Glomerular visceral epithelial cell (primary cell): ENCODE results near the gene ARID1B.
A peak's percentile ranks its signal among the peaks of the same experiment; 100 is the strongest.

Experiments
- DNase-seq: peaks from one replicate; pipeline ENCODE4 v3.0.0-alpha.2; 2016; ENCODE audit errors: extremely low spot score

Gene ARID1B

DNA sequence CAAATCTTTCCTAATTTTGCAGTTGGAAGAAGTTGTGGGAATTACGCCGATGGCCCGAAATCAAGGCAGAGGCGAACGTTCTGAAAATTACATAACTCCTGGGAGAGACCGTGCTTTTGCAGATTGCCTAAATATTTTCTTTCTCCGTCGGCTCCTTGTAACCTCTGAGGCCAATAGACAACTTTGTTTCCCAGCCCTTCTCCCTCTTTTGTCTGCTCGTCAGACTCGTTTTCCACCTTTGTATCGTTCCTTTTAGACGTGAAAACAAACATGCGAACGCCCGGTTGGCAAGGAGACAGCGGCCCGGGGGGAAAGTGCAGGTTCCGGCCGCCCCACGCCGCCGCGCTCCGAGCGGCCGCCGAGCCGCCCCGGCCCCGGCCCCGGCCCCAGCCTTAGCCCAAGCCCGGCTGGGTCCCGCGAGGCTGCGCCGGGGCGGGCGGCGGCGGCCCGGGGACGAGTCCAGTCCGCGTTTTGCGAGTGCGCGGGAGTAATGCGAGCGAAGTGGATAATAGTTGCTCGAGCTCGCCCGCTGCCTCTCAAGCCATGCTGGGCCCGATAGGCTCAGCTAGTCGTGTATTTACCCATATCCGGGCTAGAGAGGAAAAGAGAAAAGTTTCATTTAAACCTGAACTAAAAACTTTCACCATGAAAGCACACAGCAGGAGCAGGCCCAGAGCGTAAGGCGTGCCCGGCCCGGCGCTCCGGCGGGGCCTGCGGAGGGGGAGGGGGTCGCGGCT lies at the start of gene ARID1B:
Gene ARID1B (plus strand): TSS at position 539 of the 737 bp plus-strand sequence. CDS start 303 bp downstream, outside the sequence.
- DNase-seq, result peak; percentile 83

DNA sequence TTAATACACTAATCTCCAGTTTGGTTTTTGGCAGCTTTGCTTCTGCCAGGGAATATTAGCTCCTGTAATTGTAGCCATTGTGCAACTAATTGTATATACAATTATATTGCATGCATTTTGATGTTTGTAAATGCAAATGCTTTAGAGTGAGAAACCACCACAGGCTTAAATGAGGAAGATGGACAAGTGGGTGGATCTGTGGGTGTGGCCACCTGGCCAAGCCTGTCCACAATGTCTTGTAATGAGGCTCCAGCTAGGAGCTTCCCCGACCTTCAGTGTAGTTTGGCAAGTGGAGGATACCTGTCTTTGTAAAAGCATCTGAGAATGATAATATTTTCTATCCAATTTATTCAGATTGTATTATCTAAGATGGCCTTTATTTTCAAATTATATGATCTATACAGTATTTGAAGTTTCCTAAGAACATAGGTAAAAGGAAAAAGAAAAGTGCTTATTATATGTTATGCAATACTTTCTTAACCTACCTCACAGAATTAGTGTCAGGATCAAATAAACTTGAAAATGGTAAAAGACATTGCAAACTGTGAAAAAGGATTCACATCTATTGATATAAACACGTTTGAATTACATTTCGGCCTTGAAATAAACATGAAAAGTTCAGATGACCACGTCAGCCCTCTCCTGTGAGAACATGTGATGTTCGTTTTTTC lies 49.3 kb upstream of the ARID1B start:
- no peak for DNase-seq

DNA sequence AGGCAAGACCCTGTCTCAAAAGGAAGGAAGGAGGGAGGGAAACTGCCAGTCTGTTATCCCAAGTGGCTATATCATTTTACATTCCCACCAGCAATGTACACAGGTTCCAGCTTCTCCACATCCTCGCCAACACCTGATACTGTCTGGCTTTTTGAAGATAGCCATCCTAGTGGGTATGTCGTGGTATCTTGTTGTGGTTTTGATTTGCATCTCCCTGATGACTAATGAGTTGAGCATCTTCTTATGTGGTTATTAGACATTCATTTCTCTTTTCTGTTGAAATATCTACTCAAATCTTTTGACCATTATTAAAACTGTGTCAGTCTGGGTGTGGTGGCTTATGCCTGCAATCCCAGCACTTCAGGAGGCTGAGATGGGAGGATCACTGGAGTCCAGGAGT lies 47.9 kb upstream of the ARID1B start:
- DNase-seq, result peak; percentile 78

DNA sequence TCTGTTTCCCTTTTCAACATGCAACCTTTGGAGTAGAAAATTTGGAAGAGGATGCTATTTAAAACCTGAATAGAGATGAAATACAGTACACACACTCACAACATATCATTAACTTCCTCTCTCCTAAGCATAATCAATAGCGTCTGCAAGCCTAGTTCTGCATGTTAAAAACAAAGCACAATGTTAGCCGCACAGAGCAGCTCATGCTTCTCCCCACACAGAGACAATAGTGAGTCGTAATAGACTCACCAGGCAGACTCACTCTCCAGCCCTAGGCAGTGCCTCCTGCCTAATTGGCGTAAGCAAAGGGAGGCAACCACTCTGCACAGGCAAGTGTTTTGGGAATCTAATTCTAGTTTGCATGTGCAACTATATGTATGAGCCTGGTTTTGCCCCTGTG lies 45.8 kb upstream of the ARID1B start:
- peak; percentile 42 for DNase-seq

DNA sequence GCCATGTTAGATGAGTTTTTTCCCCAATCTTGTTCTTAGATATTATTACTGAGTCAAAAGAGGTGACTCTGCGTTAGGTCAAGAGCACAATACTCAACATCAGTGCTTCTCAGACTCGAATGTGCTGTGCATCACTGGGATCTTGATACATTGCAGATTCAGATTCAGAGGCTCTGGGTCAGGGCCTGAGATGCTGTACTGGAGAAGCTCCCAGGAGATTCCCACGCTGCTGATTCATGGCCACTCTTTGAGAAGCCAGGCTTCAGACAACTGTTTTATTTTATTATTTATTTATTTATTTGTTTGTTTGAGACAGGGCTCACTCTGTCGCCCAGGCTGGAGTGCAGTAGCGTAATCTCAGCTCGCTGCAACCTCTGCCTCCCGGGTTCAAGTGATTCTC lies 41.4 kb upstream of the ARID1B start:
- DNase-seq, result no peak

DNA sequence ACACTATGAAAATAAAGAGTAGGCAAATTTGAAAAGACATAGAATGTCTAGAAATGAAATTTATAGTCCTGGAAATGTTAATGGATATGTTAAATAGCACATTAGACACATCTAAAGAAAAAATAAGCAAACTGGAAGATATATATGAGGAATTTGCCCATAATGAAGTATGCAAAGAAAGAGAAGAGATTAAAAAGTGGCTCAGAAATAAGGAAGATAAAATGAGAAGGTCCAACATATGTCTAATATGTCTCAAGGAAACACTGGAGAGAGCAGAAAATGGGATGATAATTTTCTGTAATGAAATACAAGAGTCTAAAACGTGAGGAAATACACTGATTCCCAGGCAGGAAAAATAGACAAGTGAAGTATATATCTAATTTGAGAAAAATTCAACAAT lies 36.6 kb upstream of the ARID1B start:
- DNase-seq, result no peak

DNA sequence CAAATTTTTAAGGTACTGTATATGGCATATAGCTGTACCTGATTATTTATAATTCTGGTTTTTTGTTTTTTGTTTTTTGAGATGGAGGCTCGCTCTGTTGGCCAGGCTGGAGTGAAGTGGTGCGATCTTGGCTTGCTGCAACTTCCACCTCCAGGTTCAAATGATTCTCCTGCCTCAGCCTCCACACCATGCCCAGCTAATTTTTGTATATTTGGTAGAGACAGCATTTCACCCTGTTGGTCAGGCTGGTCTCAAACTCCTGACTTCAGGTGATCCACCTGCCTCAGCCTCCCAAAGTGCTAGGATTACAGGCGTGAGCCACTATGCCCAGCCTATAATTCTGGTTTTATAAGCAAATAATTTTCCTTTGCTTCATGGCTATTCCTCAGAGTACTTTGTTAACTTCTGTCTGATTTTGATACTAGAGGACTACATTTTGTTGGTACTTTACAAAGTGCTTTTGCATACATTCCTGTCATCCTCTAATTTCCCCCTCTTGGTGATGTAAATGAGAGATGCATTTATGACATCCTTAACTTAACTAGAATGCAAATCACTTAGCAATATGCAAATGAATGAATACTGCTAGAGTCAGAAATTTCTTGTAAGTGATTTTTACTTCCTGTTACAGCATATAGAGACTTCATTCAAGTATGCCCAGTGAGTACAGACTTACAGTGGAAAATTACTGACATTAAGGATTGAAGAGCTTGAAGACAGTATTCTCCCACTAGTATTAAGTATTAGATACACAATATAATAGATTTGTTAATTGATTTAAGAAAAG lies 35.7 kb upstream of the ARID1B start:
- DNase-seq, result no peak

DNA sequence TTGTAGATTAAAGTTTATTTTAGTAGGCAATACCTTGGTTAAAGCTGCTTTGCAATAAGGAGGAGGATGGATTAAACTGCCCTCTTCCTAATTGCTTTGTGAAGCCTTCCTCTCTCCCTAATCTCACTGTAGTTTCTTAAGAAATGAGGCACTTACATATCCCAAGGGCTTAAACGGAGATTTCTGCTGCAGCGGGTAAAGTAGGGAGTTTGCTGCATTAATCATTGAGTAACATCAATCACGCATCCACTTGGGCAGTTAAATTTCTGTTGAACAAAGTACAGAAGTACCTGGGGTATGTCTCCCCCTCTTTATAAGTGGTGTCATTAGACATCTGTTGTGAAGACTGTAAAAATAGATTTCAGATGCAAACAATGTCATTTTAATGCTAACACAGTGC lies 29.5 kb upstream of the ARID1B start:
- no peak for DNase-seq

DNA sequence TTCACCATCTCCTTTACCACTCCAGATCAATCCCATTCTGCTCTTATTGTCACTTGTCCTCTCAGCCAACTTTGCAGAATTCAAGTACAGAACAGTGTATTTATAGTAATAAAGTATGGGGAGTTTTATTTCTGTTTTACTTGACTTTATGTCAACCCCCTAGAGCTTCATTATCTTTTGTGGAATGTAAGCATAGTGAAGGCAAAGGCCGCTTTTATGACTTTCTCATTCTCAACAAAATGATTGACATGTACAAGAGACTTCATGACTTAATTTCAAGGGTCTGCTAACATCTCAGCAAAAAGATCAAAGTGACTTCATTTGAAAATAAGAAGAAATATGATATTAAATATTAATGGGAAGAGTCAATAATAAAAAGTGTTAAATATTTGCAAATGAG lies 28.7 kb upstream of the ARID1B start:
- DNase-seq, result no peak

DNA sequence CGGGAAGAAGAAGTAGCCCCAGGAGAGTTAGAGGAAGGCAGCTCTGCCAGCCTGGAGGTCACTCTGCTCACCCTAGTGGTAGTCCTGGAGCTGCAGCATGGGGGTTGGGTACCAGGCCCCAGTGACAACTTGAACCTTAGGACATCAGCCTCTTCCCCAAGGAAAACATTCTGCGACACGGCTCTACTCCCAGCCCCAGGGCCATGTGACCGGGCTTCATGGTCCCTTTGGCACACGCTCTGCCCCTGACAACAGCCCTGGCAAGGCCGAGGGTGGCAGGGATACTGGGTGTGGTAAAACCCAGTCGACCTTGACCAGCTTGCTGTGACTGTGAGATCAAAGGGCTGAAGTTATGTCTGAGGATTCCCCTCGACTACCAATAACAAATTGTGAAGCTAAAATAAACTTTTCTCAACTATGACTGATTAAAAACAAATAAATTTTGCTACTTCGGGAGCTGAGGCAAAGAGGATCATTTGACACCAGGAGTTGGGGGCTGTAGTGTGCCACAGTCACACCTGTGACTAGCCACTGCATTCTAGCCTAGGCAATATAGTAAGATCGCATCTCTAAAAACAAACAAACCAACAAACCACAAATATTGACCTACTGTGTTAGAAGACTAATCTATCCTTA lies 24.4 kb upstream of the ARID1B start:
- peak; percentile 47 for DNase-seq

DNA sequence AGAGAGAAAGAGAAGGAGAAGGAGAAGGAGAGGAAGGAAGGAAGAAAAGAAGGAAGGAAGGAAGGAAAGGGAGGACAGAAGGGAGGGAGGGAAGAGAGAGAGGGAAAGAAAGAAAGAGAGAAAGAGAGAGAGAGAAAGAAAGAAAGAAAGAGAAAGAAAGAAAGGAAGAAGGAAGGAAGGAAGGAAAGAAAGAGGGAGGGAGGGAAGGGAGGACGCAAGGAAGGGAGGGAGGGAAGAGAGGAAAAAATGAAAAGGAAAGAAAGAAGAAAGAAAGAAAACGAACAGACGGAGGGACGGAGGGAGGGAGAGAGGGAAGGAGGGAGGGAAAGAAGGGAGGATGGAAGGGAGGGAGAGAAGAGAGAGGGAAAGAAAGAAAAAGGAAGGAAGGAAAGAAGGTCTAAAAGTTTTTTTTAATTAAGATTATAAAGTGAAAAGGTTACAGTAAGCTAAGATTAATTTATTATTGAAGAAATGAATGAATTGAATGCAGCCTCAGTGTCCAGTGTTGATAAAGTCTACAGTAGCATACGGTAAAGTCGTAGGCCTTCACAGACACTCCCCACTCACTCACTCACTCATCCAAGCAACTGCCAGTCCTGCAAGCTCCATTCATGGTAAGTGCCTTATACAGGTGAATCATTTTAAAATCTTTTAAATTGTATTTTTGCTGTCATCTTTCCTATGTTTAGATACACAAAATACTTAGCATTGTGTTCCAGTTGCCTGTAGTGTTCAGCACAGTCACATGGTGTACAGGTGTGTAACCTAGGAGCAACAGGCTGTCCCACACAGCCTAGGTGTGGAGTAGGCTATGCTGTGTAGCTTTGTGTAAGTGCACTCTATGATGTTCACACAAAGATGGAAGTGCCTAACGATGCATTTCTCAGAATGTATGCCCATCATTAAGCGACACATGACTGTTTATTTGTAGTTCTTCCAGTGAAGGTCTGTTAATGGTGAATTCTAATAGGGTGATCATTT lies 20.3 kb upstream of the ARID1B start:
- DNase-seq, result no peak

DNA sequence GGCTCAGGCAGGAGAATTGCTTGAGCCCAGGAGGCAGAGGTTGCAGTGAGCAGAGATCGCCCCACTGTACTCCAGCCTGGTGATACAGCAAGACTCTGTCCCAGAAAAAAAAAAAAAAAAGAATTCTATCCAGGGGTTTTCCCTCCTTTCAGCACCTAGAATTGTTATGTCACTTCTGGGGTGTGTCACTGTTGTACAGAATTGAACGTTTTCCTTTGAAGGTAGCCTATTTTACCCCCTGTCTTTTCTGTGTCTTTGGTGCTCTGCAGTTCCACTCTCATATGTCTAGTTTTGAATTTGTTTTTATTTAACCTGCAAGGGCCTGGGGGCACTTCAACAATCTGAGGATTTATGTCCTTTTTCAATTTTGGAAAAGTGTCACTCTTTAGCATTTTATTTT lies 19.3 kb upstream of the ARID1B start:
- no peak for DNase-seq

DNA sequence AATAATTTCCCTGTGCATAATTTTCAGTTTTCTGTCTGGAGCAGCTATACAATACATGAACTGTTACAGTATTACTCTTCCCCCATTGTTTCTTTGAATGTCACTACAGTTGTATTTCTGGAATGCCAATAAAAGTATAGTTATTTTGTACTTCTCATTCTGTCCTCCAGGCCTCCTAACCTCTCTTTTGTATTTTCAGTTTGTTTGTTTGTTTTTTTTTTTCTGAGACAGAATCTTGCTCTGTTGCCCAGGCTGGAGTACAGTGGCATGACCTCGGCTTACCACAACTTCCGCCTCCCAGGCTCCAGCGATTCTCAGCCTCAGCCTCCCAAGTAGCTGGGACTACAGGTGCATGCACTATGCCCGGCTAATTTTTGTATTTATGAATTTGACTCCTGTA lies 16.8 kb upstream of the ARID1B start:
- DNase-seq, result no peak

DNA sequence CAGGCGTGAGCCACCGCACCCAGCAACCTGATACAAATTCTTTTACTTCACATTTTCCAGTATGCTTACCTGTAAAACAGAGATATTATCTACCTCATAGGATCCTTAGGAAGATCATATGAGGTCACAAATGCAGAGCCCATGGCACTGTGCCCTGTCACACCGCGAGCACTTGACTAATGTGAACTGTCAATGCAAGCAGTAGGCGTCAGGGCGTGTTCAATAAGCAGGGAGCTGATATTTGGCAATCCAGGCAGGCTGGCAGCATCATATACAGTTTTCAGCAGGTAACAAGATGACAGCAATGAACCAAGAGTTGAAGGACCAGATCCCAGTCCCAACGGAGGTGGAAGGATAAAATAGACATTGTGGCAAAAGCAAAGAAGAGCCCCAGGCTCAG lies 14.6 kb upstream of the ARID1B start:
- no peak for DNase-seq

DNA sequence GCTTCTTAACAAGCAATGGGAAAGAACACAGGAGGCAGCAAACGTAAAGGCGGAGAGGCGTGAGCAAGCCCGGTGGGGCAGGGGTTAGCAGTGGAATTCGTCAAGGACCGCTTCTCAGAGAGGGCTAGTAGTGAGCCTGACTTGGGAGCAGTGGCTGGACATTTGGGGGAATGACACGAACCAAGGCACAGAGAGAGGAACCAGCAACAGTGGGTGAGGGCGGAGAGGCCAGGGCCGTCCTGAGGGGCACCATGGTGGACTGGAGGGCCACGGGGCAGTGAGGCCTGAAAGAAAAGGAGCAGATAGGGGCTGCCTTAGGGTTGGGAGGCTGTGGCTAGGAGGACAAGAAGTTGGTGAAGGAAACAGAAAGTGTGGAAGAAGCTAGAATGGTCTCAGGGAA lies 12.1 kb upstream of the ARID1B start:
- no peak for DNase-seq

DNA sequence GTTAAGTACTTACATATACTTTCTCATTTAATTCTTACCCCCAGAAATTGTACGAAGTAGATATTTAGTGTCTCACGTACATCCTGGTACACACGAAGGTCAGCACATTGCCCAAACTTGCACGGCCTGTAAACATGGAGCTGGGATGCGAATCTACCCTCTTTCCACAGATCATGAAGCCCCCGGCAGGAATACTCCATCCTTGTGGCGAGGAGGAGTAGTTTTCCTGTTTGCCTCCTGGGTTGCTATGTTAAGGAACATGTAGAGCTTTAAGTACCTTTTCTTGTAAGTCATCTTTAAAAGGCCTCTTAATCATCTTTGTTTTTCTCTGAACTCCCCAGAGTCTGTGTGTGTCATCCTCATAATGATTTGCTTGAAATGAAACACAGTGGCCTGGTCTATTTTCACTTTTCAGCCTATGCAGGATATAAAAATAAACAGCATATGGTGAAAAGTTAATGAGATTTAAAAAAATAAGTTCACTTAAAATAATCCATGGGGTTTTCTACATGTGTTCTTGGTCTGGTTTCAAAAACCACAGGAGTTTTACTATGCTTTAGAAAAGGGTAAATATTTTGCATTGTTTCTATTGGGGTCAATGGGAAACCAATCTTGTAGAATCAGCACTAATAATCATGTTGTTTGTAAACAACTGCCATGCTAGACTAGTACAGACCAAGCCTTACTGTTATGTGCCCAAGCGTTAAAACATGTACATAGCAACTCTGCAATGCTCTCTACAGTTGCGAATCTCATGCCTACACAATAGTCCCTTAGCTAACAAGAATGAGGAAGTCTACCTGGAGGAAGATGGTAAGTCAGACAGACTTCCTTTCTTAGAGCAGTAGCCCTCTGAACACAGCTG lies 9.3 kb upstream of the ARID1B start:
- DNase-seq, result no peak

DNA sequence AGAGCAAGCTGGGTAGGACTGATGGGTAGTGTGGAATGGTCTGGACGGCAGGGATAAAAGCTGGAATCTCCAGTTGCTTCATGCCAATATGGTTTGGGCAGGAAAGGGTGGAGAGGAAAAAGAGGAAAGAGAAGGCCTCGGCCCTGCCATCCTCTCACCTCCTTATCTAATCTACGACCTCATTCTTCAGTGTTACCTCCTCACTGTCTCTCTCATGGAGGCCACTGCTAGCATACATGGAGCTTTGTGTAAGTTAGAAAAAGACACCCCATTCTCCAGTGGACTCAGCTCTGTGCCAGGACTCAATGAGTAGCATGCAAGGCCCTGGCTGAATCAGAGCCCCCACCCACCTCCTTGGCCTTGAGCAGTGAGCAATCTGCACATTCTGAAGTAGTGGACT lies 6.1 kb upstream of the ARID1B start:
- DNase-seq, result no peak

DNA sequence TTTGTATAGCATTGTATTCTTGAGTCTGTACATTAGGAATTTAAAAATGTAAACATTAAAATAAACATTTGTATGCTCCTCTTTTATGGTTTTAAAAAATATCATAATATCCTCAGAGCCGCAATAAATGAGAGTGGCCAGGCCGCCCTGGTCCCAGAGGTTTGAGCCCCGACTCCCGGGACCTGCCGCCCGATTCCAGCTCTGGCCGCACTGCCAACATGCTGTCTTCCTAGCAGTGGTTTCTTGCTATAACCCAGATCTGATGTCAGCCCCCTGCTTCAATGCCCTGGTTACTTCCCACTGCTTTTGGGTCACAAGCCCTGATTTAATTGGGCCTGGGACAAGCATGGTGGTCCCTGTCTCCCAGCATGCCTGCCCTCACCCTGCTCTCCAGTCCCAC lies 5.4 kb upstream of the ARID1B start:
- no peak for DNase-seq

DNA sequence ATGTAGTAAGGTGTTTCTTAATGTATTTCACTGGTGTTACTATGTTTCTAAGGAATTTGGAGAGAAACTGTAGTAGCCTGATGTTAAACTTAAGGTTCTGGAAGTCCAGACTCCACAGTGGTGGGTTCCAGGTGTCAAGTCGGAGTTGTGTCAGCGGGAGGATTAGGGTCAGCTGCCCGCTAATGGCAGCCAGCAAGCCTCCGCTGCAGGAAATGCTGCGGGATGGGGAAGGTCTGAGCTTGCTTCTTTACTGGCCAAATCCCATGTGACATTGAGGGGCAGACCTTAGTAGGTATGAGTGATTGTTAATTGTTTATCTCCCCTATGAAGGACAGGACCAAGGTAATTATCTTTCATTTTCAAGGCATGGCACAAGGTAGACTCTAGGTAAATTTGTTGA lies 3.7 kb upstream of the ARID1B start:
- no peak for DNase-seq
